K562 (cell line): ENCODE measurements around the gene COASY. TPM values are rescaled to one million over a fixed set of nuclear protein-coding genes. Genes with fewer than 3 reads are reported as not detected.

Experiments used
- ARID1B ChIP-seq: fragments of 450-650 bp; IDR thresholded peaks from 2 replicates; pipeline ENCODE4 v1.6.1; 2016; ENCODE audit warnings: antibody characterized with exemption, mild to moderate bottlenecking, inconsistent platforms
- CBFB ChIP-seq: sonication (generic); formaldehyde crosslinking; IDR thresholded peaks from 2 replicates; pipeline ENCODE4 v1.4.0; 2020; ENCODE audit warnings: mild to moderate bottlenecking, missing genetic modification reagents
- EGR1 ChIP-seq: fragments of 450-650 bp; conservative IDR thresholded peaks from 2 replicates; pipeline ENCODE4 v1.6.1; 2017; ENCODE audit warnings: mild to moderate bottlenecking
- ELF1 ChIP-seq: fragments of 200-800 bp; sonication (Bioruptor generic); IDR thresholded peaks from 2 replicates; pipeline ENCODE4 v1.6.1; 2016; ENCODE audit warnings: missing genetic modification characterization, missing compliant biosample characterization
- HCFC1 ChIP-seq: IDR thresholded peaks from 2 replicates; pipeline ENCODE4 v1.6.1; 2012; ENCODE audit warnings: low read depth, low read length, improper control_type of control experiment
- HMG20A ChIP-seq: fragments of 450-650 bp; formaldehyde crosslinking; conservative IDR thresholded peaks from 2 replicates; pipeline ENCODE4 v1.4.0; 2020; ENCODE audit warnings: mild to moderate bottlenecking, mixed read lengths
- KLF13 ChIP-seq: fragments of 450-650 bp; IDR thresholded peaks from 2 replicates; pipeline ENCODE4 v1.6.1; 2016; ENCODE audit warnings: missing genetic modification characterization, low read depth, mild to moderate bottlenecking, missing compliant biosample characterization, moderate library complexity, borderline replicate concordance
- PPARD ChIP-seq: fragments of 250-450 bp; sonication (Bioruptor Pico); IDR thresholded peaks from 2 replicates; pipeline ENCODE4 v1.8.0; 2022; ENCODE audit warnings: inconsistent platforms, mild to moderate bottlenecking, moderate library complexity
- RBM15 ChIP-seq: fragments of 200-400 bp; formaldehyde crosslinking; IDR thresholded peaks from 2 replicates; pipeline ENCODE4 v1.6.1; 2018; ENCODE audit warnings: mild to moderate bottlenecking, low read length, moderate library complexity; ENCODE audit not compliant: insufficient read depth
- TGIF2 ChIP-seq: sonication (generic); formaldehyde crosslinking; IDR thresholded peaks from 2 replicates; pipeline ENCODE4 v1.8.1; 2022; ENCODE audit warnings: mild to moderate bottlenecking, missing genetic modification reagents, moderate library complexity
- TSC22D4 ChIP-seq: fragments of 450-650 bp; IDR thresholded peaks from 2 replicates; pipeline ENCODE4 v1.6.1; 2016; ENCODE audit warnings: missing genetic modification characterization, missing biosample characterization, control low read depth
- U2AF2 ChIP-seq: fragments of 200-400 bp; formaldehyde crosslinking; optimal IDR thresholded peaks from 2 replicates; pipeline ENCODE3; 2017; ENCODE audit warnings: low read depth, mild to moderate bottlenecking, low read length
- ZNF232 ChIP-seq: sonication (generic); formaldehyde crosslinking; IDR thresholded peaks from 2 replicates; pipeline ENCODE4 v1.8.0; 2022; ENCODE audit warnings: mild to moderate bottlenecking, missing genetic modification reagents
- ZNF431 ChIP-seq: sonication (generic); formaldehyde crosslinking; IDR thresholded peaks from 2 replicates; pipeline ENCODE4 v1.8.0; 2022; ENCODE audit warnings: mild to moderate bottlenecking, missing genetic modification reagents
- polyA plus RNA-seq, 8 experiments: library from polyadenylated mRNA; depleted of rRNA in 4 of 8; stranded (reverse) in 5 of 8; unstranded in 3 of 8; fragments of >200 nt; fragmentation: Nextera tagmentation in 2 of 8; fragmentation: Illumina TruSeq in 1 of 8; extraction: Ambion mirVana in 2 of 8; extraction: Trizol in 1 of 8; gene quantifications; 2 replicates each; pipeline versions ENCODE4 v1.2.1 to v1.2.3, GENCODE V29; 2011 to 2014; ENCODE audit warnings: inconsistent platforms in 1 of 8, missing spikeins in 1 of 8
- total RNA-seq, 7 experiments: library from RNA; depleted of rRNA in 6 of 7; stranded (reverse); fragments of >200 nt in 6 of 7; fragmentation: Illumina TruSeq in 2 of 7; extraction: Trizol in 2 of 7; gene quantifications; 2 replicates each; pipeline versions ENCODE4 v1.2.1 to v1.2.3, GENCODE V29; 2011 to 2021; ENCODE audit warnings: low replicate concordance in 1 of 7
- TF ChIP-seq, protein P1 (sequence below): sonication (generic); formaldehyde crosslinking; IDR thresholded peaks from 2 replicates; pipeline ENCODE4 v1.8.0; 2022; ENCODE audit warnings: mild to moderate bottlenecking, missing genetic modification reagents, borderline replicate concordance
- TF ChIP-seq, protein P2 (sequence below): sonication (generic); formaldehyde crosslinking; IDR thresholded peaks from 2 replicates; pipeline ENCODE4 v1.4.0; 2020; ENCODE audit warnings: mild to moderate bottlenecking, missing genetic modification reagents
- TF ChIP-seq, protein P3 (sequence below): fragments of 200-800 bp; sonication (Bioruptor generic); IDR thresholded peaks from 2 replicates; pipeline ENCODE4 v1.6.1; 2016; ENCODE audit warnings: missing genetic modification characterization, missing compliant biosample characterization
- TF ChIP-seq, protein P4 (sequence below): sonication (generic); formaldehyde crosslinking; IDR thresholded peaks from 2 replicates; pipeline ENCODE4 v1.8.1; 2022; ENCODE audit warnings: missing genetic modification reagents

The COASY gene
- total and polyA plus RNA-seq, 9 of the 15 experiments (the other 6 are each of a cell fraction or from before 2014, with no cell fraction given) = 25.4 to 175 (median 62.3) TPM

DNA sequence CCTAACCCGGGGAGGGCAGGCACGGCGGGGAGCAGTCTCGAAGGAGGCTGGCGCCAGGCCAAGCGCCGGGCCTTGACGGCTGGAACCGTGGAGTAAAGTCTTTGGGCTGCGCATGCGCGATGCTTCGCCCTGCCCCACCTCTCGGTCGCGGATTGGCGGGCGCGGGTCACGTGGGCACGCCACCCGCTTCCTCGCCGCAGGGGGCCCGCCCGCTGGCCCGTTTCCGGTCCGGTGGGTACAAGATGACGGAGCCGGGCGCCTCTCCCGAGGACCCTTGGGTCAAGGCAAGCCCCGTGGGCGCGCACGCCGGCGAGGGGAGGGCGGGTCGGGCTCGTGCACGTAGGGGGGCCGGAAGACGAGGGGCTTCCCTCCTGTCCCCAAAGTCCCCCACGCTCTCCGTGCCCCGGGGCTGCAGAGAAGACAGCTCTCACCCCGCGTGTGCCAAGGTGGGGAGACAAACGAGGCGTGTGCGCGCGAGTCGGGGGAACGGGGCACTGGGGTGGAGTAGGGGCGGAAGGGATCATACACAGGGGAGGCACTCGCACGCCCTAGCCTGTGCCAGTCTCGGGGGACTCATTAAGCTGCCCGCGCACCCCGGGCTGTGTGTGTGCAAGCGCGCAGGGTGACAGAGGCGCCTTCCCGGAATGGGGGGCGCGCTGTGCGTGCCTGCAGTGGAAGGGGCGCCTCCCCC is 5.1 kb downstream of the COASY start, which contains the start of gene MLX (continued):
- TF ChIP-seq, protein P1, sequence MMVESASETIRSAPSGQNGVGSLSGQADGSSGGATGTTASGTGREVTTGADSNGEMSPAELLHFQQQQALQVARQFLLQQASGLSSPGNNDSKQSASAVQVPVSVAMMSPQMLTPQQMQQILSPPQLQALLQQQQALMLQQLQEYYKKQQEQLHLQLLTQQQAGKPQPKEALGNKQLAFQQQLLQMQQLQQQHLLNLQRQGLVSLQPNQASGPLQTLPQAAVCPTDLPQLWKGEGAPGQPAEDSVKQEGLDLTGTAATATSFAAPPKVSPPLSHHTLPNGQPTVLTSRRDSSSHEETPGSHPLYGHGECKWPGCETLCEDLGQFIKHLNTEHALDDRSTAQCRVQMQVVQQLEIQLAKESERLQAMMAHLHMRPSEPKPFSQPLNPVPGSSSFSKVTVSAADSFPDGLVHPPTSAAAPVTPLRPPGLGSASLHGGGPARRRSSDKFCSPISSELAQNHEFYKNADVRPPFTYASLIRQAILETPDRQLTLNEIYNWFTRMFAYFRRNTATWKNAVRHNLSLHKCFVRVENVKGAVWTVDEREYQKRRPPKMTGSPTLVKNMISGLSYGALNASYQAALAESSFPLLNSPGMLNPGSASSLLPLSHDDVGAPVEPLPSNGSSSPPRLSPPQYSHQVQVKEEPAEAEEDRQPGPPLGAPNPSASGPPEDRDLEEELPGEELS (CRISPR knock-in tag) = no peak
- TF ChIP-seq, protein P2, sequence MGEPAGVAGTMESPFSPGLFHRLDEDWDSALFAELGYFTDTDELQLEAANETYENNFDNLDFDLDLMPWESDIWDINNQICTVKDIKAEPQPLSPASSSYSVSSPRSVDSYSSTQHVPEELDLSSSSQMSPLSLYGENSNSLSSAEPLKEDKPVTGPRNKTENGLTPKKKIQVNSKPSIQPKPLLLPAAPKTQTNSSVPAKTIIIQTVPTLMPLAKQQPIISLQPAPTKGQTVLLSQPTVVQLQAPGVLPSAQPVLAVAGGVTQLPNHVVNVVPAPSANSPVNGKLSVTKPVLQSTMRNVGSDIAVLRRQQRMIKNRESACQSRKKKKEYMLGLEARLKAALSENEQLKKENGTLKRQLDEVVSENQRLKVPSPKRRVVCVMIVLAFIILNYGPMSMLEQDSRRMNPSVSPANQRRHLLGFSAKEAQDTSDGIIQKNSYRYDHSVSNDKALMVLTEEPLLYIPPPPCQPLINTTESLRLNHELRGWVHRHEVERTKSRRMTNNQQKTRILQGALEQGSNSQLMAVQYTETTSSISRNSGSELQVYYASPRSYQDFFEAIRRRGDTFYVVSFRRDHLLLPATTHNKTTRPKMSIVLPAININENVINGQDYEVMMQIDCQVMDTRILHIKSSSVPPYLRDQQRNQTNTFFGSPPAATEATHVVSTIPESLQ (CRISPR knock-in tag) = no peak
- TF ChIP-seq KLF13 = no peak
- TF ChIP-seq ZNF431 (CRISPR knock-in tag) = no peak
- TF ChIP-seq, protein P3, sequence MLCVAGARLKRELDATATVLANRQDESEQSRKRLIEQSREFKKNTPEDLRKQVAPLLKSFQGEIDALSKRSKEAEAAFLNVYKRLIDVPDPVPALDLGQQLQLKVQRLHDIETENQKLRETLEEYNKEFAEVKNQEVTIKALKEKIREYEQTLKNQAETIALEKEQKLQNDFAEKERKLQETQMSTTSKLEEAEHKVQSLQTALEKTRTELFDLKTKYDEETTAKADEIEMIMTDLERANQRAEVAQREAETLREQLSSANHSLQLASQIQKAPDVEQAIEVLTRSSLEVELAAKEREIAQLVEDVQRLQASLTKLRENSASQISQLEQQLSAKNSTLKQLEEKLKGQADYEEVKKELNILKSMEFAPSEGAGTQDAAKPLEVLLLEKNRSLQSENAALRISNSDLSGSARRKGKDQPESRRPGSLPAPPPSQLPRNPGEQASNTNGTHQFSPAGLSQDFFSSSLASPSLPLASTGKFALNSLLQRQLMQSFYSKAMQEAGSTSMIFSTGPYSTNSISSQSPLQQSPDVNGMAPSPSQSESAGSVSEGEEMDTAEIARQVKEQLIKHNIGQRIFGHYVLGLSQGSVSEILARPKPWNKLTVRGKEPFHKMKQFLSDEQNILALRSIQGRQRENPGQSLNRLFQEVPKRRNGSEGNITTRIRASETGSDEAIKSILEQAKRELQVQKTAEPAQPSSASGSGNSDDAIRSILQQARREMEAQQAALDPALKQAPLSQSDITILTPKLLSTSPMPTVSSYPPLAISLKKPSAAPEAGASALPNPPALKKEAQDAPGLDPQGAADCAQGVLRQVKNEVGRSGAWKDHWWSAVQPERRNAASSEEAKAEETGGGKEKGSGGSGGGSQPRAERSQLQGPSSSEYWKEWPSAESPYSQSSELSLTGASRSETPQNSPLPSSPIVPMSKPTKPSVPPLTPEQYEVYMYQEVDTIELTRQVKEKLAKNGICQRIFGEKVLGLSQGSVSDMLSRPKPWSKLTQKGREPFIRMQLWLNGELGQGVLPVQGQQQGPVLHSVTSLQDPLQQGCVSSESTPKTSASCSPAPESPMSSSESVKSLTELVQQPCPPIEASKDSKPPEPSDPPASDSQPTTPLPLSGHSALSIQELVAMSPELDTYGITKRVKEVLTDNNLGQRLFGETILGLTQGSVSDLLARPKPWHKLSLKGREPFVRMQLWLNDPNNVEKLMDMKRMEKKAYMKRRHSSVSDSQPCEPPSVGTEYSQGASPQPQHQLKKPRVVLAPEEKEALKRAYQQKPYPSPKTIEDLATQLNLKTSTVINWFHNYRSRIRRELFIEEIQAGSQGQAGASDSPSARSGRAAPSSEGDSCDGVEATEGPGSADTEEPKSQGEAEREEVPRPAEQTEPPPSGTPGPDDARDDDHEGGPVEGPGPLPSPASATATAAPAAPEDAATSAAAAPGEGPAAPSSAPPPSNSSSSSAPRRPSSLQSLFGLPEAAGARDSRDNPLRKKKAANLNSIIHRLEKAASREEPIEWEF (CRISPR knock-in tag) = no peak
- TF ChIP-seq ELF1 (tag) = peak; percentile 77
- TF ChIP-seq TGIF2 (CRISPR knock-in tag) = no peak; the same call in 1 of the 2 replicates
- TF ChIP-seq ARID1B = no peak
- TF ChIP-seq ZNF232 (CRISPR knock-in tag) = no peak
- peak; percentile 47; the same call in 1 of the 2 replicates for TF ChIP-seq EGR1
- TF ChIP-seq RBM15 = no peak
- TF ChIP-seq, protein P4, sequence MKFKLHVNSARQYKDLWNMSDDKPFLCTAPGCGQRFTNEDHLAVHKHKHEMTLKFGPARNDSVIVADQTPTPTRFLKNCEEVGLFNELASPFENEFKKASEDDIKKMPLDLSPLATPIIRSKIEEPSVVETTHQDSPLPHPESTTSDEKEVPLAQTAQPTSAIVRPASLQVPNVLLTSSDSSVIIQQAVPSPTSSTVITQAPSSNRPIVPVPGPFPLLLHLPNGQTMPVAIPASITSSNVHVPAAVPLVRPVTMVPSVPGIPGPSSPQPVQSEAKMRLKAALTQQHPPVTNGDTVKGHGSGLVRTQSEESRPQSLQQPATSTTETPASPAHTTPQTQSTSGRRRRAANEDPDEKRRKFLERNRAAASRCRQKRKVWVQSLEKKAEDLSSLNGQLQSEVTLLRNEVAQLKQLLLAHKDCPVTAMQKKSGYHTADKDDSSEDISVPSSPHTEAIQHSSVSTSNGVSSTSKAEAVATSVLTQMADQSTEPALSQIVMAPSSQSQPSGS = no peak
- no peak for TF ChIP-seq PPARD
- no peak for TF ChIP-seq U2AF2
- TF ChIP-seq CBFB (CRISPR knock-in tag) = no peak; the same call in 1 of the 2 replicates
- TF ChIP-seq TSC22D4 = no peak
- no peak for TF ChIP-seq HMG20A (CRISPR knock-in tag)
- peak; percentile 43 for TF ChIP-seq HCFC1
